ENCODE results near the gene ZFR2.

DNA sequence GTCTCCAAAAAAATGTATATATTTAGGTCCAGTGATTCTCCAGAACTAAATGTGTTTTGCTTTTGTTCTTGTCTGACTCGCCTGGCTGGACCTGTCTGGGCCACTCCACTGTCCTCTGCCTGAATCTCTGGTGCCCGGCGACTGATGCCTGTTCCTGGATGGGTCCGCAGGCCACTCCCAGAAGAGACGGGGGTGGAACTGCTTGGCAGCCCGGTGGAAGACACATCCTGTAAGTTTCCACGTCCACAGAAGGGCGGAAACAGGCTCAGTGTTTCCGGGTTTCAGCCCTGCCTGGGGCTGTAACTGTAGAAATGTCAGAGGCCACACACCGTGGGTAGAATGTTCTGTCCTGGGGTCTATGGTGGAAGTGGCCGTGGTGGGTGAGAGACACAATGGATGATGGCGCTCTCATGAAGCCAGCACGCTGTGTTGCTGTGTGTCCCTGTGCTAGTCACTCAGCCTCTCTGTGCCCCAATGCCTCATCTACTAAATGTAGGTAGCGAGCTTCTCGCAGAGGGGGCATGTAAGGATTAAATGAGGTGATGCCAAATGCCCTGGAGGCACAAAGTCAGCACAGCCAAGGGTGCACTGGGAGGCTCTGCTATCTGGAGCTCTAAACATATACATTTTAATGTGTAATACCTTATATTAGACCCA lies 33.6 kb upstream of the ZFR2 start:
- no peak for TF ChIP-seq EZH2 (IDR thresholded peaks at IDR 0.05; ENCODE audit: borderline replicate concordance, low read depth, low read length, poor library complexity, severe bottlenecking)
- TF ChIP-seq CTCF (conservative IDR thresholded peaks at IDR 0.05; ENCODE audit: low read depth, low read length): no peak
